ENCODE results near the gene MAD2L2.

The MAD2L2 gene

GRCh38 chr1:11653101-11653860 lies 27.7 kb downstream of the MAD2L2 start:
- no peak for DNase-seq (ENCODE audit: low read depth in 2 of 2)

GRCh38 chr1:11652203-11652780 lies 28.7 kb downstream of the MAD2L2 start:
- no peak for DNase-seq (ENCODE audit: low read depth in 2 of 2)

GRCh38 chr1:11651017-11651416 lies 29.9 kb downstream of the MAD2L2 start:
- no peak for DNase-seq (ENCODE audit: low read depth in 2 of 2)

GRCh38 chr1:11650331-11650991 lies 30.5 kb downstream of the MAD2L2 start:
- DNase-seq (ENCODE audit: low read depth in 2 of 2), result no peak

- no peak for DNase-seq (ENCODE audit: low read depth in 2 of 2)
Measured at GRCh38 chr1:11649624-11650330, 31.2 kb downstream of the MAD2L2 start.

- no peak for DNase-seq (ENCODE audit: low read depth in 2 of 2)
Measured at GRCh38 chr1:11649237-11649623, 31.7 kb downstream of the MAD2L2 start.

GRCh38 chr1:11648732-11649158 lies 32.2 kb downstream of the MAD2L2 start:
- DNase-seq (ENCODE audit: low read depth in 2 of 2), result no peak

- DNase-seq (ENCODE audit: low read depth in 2 of 2), result no peak
Measured at GRCh38 chr1:11648039-11648438, 32.9 kb downstream of the MAD2L2 start.

- DNase-seq (ENCODE audit: low read depth in 2 of 2), result no peak
Measured at GRCh38 chr1:11647333-11647732, 33.6 kb downstream of the MAD2L2 start.

GRCh38 chr1:11646317-11646716 lies 34.6 kb downstream of the MAD2L2 start:
- no peak for DNase-seq (ENCODE audit: low read depth in 2 of 2)

GRCh38 chr1:11645670-11646265 lies 35.2 kb downstream of the MAD2L2 start:
- peak in 1 of 2 experiments; percentile 21 for DNase-seq (ENCODE audit: low read depth in 2 of 2)

- no peak for DNase-seq (ENCODE audit: low read depth in 2 of 2)
Measured at GRCh38 chr1:11645270-11645669, 35.7 kb downstream of the MAD2L2 start.

- no peak for DNase-seq (ENCODE audit: low read depth in 2 of 2)
Measured at GRCh38 chr1:11643782-11644181, 37.2 kb downstream of the MAD2L2 start.

GRCh38 chr1:11642418-11643017 lies 38.4 kb downstream of the MAD2L2 start:
- DNase-seq (ENCODE audit: low read depth in 2 of 2), result peak in 1 of 2 experiments; percentile 15

GRCh38 chr1:11641776-11642305 lies 39.1 kb downstream of the MAD2L2 start:
- DNase-seq (ENCODE audit: low read depth in 2 of 2), result no peak

GRCh38 chr1:11640944-11641343 lies 40.0 kb downstream of the MAD2L2 start:
- no peak for DNase-seq (ENCODE audit: low read depth in 2 of 2)

GRCh38 chr1:11640101-11640500 lies 40.8 kb downstream of the MAD2L2 start:
- DNase-seq (ENCODE audit: low read depth in 2 of 2), result no peak

GRCh38 chr1:11639372-11639771 lies 41.6 kb downstream of the MAD2L2 start:
- no peak for DNase-seq (ENCODE audit: low read depth in 2 of 2)

- no peak for DNase-seq (ENCODE audit: low read depth in 2 of 2)
Measured at GRCh38 chr1:11638121-11638520, 42.8 kb downstream of the MAD2L2 start.

GRCh38 chr1:11634365-11635192 lies 46.4 kb downstream of the MAD2L2 start:
- no peak for DNase-seq (ENCODE audit: low read depth in 2 of 2)

Measured in fibroblast of skin of left biceps (primary cell).